Stomach (tissue), 9 donors: ENCODE data around the gene IL21R. TPM values are rescaled to one million over a fixed set of nuclear protein-coding genes. Genes with fewer than 3 reads are reported as not detected.

Source experiments
- DNase-seq, 2 donors: peaks; one replicate each; pipeline versions ENCODE4 v3.0.0 to v3.0.0-alpha.2; 2013 to 2019
- H3K27ac ChIP-seq, 5 donors: fragments of 200-600 bp in 4 of 5; sonication (generic) in 4 of 5; one replicate each; pipeline ENCODE4 v1.5.1; 2013 to 2019; ENCODE audit warnings: mild to moderate bottlenecking in 1 of 5, moderate library complexity in 1 of 5
- H3K27me3 ChIP-seq, 3 donors: fragments of 200-600 bp; sonication (generic); one replicate each; pipeline ENCODE4 v1.5.1; 2017 to 2019; ENCODE audit warnings: mixed run types in 1 of 3
- H3K36me3 ChIP-seq, 4 donors: fragments of 200-600 bp; sonication (generic); 1 replicate in 3 of 4; 2 replicates in 1 of 4; pipeline ENCODE4 v1.5.1; 2016 to 2019
- H3K4me1 ChIP-seq, 4 donors: fragments of 200-600 bp; sonication (generic); one replicate each; pipeline ENCODE4 v1.5.1; 2016 to 2019
- H3K4me3 ChIP-seq, 4 donors: fragments of 200-600 bp; sonication (generic) in 3 of 4; one replicate each; pipeline ENCODE4 v1.5.1; 2016 to 2019; ENCODE audit warnings: mild to moderate bottlenecking in 1 of 4
- H3K9me3 ChIP-seq, 4 donors: fragments of 200-600 bp; sonication (generic); one replicate each; pipeline ENCODE4 v1.5.1; 2016 to 2019
- EP300 ChIP-seq: sonication (generic); formaldehyde crosslinking; IDR thresholded peaks from one replicate; pipeline ENCODE4 v1.6.1; 2017; ENCODE audit warnings: antibody characterized with exemption
- POLR2A ChIP-seq, 4 donors: fragments of 450-650 bp; IDR thresholded peaks; one replicate each; pipeline ENCODE4 v1.6.1; 2016; ENCODE audit warnings: antibody characterized with exemption in 4 of 4, control low read depth in 2 of 4, mild to moderate bottlenecking in 1 of 4, moderate library complexity in 1 of 4
- POLR2AphosphoS5 ChIP-seq, 3 donors: sonication (generic); formaldehyde crosslinking; IDR thresholded peaks; one replicate each; pipeline ENCODE4 v1.6.1; 2016; ENCODE audit warnings: antibody characterized with exemption in 3 of 3
- WGBS, 5 donors: extraction: QIAGEN DNeasy Blood & Tissue Kit in 3 of 5; methylation state at CpG; one replicate each; pipeline versions ENCODE4 v1.1.5 to v1.1.7; 2013 to 2018; 5-methylcytosine and 5-hydroxymethylcytosine counted together
- intact Hi-C: fragments of 100-400 bp; cut with DNase I; formaldehyde crosslinking; loops from one replicate; pipeline ENCODE4 v1.15.1; 2023; ENCODE audit warnings: low total_unique reads
- polyA plus RNA-seq, 3 donors: library from polyadenylated mRNA; stranded (reverse); fragments of 200-250 nt; gene quantifications; one replicate each; pipeline ENCODE4 v1.2.3, GENCODE V29; 2013
- total RNA-seq, 5 donors: library from RNA; depleted of rRNA; stranded (reverse); fragments of >200 nt; gene quantifications; one replicate each; pipeline versions ENCODE4 v1.1.0 to v1.2.3, GENCODE V29; 2014 to 2016
- TF ChIP-seq, protein P1 (sequence below), 7 experiments: fragments of 450-650 bp in 4 of 7; fragments of 200-600 bp in 3 of 7; sonication (generic) in 3 of 7; IDR thresholded peaks; one replicate each; pipeline ENCODE4 v1.5.1; 2016 to 2019; ENCODE audit warnings: antibody characterized with exemption in 7 of 7, control low read depth in 2 of 7, mild to moderate bottlenecking in 1 of 7
- donor health status: healthy with polysubstance abuse.
- donor health status: Bipolar disorder and iron deficiency.
- donor health status: healthy.

IL21R gene
- total and polyA plus RNA-seq, 8 donors, result 0.14 to 0.73 (median 0.38) TPM; not detected in 4

DNA sequence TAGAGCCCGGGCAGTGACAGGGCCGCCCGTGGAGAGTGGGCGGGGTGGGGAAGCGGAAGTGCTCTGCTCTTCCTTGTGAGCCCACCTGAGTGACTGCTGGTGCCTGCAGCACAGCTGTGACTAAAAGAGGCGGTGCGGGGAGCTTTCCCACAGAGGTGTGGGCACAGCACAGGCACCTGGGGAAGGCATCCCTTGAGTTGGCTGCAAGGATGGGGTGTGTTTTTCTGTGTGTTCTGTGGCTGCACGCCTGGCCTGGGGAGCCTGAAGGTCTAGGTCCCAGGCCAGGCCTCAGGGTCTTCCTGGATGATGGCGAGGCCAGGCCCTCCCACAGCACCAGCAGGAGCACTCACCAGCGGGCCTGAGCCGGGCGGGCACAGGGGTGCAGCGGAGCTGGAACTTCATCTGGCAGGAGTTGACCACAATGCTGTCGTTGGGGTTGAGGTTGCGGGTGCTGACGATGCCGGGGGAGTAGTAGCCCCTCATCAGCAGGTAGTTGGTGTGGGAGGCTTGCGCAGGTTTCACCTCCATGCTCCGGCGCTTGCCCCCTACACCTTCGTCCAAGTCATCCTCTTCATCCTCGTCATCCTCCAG is 67.1 kb downstream of the IL21R start:
- DNase-seq, result no peak
- Histone ChIP-seq H3K27ac (no peak overlapping the region), H3K4me1 (no peaks in the 10 kb centered on the region), H3K27me3 (no peaks in the 10 kb centered on the region), H3K4me3 (no peak overlapping the region), H3K9me3 (no peaks in the 10 kb centered on the region), H3K36me3 (peaks cover 89 to 100% (median 100%) of the 10 kb centered on the region in 4 donors)
- WGBS, 5 donors, result 95 to 98% (median 97%) methylated on average over 20 to 22 of the region's 22 CpGs
- intact Hi-C loops, result no loop called here
- TF ChIP-seq POLR2AphosphoS5 (IDR thresholded peaks at IDR 0.05) (no peak), POLR2A (IDR thresholded peaks at IDR 0.05) (no peak), EP300 (no peak)
- TF ChIP-seq, protein P1, sequence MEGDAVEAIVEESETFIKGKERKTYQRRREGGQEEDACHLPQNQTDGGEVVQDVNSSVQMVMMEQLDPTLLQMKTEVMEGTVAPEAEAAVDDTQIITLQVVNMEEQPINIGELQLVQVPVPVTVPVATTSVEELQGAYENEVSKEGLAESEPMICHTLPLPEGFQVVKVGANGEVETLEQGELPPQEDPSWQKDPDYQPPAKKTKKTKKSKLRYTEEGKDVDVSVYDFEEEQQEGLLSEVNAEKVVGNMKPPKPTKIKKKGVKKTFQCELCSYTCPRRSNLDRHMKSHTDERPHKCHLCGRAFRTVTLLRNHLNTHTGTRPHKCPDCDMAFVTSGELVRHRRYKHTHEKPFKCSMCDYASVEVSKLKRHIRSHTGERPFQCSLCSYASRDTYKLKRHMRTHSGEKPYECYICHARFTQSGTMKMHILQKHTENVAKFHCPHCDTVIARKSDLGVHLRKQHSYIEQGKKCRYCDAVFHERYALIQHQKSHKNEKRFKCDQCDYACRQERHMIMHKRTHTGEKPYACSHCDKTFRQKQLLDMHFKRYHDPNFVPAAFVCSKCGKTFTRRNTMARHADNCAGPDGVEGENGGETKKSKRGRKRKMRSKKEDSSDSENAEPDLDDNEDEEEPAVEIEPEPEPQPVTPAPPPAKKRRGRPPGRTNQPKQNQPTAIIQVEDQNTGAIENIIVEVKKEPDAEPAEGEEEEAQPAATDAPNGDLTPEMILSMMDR (IDR thresholded peaks at IDR 0.05), result no peak

DNA sequence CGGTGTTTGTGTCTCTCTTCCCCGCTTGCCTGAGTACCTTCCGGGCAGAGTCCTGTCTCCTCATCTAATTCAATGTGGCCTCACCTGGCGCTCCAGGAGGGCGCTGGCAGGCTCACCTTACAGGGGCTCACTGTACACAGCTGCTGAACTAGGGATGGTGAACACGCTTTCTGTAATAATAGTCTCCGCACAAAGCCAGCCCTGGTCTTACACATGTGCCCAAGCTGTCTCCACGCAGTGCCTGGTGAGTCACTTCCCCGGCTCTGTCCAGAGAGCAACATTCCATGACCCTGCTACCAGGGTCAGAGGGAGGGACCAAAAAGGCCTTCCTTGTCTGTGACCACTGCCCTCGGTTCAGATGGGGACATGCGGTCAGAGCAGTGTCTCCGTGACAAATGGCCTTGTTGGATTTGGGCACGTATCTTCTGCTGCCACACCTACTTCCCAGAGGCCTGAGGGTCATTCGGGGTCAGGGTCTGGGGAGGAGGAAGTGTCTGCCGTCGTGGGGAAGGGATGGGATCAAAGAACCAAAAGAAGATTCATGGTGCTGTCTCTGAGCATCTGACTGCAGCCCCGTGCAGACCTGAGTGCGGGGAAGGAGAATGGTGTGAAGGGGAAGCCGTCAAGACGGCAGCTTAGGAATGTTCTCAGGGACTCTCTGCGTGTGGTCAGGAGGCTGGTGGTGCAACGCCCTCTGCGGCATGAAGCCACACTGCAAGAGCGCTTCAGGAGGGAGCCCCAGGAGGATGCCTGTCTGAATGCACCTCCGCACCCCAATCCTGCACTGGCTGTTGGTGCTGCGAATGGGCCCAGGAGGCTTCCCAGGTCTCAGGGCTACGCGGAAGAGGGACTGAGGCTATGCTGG is 68.8 kb downstream of the IL21R start:
- H3K27me3 ChIP-seq, result no peaks in the 10 kb centered on the region
- no peak overlapping the region for H3K27ac ChIP-seq
- no peak for DNase-seq
- H3K36me3 ChIP-seq, result peaks cover 88 to 100% (median 100%) of the 10 kb centered on the region in 4 donors
- TF ChIP-seq EP300 (no peak), POLR2A (IDR thresholded peaks at IDR 0.05) (no peak), POLR2AphosphoS5 (IDR thresholded peaks at IDR 0.05) (no peak)
- TF ChIP-seq, protein P1 (IDR thresholded peaks at IDR 0.05), result no peak
- intact Hi-C loops, result no loop called here
- H3K4me1 ChIP-seq, result no peaks in the 10 kb centered on the region
- WGBS, 5 donors, result 75 to 84% (median 83%) methylated on average over 22 to 28 of the region's 28 CpGs
- no peak overlapping the region for H3K4me3 ChIP-seq
- H3K9me3 ChIP-seq, result no peaks in the 10 kb centered on the region

DNA sequence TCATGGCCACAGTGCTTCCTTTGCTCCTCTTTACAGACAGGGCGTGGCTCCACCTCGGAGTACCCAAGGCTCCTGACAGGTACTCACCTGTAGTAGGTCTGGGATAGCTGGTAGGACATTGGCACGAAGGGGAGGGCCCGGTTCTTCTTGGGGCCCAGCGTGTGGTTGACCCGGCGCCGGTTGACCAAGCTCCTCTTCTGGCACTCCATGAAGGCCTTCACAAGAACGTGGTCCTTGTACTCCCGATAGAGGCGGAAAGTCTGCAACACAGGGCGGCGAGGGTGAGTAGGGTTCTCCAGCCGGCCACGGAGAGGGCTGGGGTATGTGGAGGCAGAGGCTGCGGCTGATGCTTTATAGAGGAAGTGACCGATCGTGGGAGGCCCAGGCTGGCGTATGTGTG is 69.7 kb downstream of the IL21R start:
- Histone ChIP-seq H3K27ac (no peak overlapping the region), H3K27me3 (no peaks in the 10 kb centered on the region), H3K4me1 (no peaks in the 10 kb centered on the region), H3K36me3 (peaks cover 90 to 100% (median 100%) of the 10 kb centered on the region in 4 donors), H3K4me3 (no peak overlapping the region), H3K9me3 (no peaks in the 10 kb centered on the region)
- intact Hi-C loops, result no loop called here
- TF ChIP-seq, protein P1 (IDR thresholded peaks at IDR 0.05), result no peak
- TF ChIP-seq EP300, result no peak
- no peak for TF ChIP-seq POLR2AphosphoS5 (IDR thresholded peaks at IDR 0.05)
- TF ChIP-seq POLR2A (IDR thresholded peaks at IDR 0.05), result no peak
- WGBS, 5 donors, result 93 to 96% (median 94%) methylated on average over 16 to 19 of the region's 19 CpGs
- no peak for DNase-seq

DNA sequence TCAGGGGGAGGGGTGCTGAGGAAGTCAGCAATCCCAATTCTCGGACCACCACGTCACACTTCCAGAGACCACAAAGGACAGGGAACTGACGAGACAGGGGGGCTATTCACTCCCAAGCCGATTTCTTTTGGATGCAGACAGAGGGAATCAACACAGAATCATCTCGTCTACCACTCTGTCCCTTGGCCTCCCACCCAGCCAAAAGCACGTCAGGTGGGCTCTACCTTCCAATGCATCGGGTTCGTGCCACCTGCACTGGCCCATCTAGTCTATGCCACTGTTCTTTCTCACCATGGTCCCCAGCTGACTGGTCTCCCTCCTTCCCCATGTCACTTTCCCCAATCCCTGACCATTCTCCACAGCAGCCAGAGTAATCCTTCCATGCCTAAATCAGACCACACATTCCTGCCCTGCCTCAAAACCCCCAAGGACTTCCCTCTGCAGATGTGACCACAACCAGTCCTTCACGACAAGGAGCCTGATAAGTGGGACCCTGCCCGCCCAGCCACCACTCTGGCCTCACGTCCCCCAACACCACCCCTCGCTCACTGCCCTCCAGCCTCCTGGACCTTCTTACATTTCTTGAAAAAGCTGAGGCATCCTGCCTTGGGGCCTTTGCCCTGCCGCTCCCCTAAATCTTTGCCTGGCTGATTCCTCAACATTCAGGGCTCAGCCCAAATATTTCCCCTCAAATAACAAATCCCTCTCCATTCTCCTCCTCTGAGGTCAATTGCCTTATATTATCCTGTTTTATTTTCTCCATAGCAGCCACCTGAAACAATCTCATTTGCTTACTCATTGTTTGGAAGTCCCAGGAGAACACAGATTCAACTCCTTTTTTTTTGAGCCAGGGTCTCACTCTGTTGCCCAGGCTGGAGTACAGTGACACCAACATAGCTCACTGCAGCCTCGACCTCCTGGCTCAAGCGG is 70.4 kb downstream of the IL21R start:
- Histone ChIP-seq H3K36me3 (peaks cover 91 to 100% (median 100%) of the 10 kb centered on the region in 4 donors), H3K27ac (no peak overlapping the region), H3K9me3 (no peaks in the 10 kb centered on the region), H3K4me3 (no peak overlapping the region), H3K4me1 (no peaks in the 10 kb centered on the region), H3K27me3 (no peaks in the 10 kb centered on the region)
- WGBS, 5 donors, result 92 to 97% (median 95%) methylated on average over 15 of the region's 15 CpGs
- no peak for DNase-seq
- intact Hi-C loops, result no loop called here
- TF ChIP-seq POLR2A (IDR thresholded peaks at IDR 0.05) (no peak), POLR2AphosphoS5 (IDR thresholded peaks at IDR 0.05) (no peak), EP300 (no peak)
- TF ChIP-seq, protein P1 (IDR thresholded peaks at IDR 0.05), result no peak
